ENCODE measurements around the gene SASH1.

DNA sequence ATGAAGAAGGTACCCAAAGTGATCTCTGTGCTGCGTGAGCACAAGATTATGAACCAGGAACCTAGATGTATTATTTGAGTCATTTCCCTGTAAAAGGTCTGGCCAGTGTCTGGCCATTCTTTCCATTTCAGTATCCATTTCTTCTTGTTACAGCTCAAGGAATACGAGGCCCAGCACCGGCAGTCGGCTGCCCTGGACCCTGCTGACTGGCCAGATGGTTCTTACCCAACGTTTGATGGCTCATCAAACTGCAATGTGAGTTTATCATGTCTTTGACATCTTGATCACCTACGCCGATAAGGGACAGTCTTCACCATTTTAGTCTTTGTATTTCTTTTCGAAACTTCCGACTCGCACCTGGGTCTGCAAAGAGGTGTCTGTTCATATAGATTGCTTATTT lies 144.8 kb downstream of the SASH1 start:
- TF ChIP-seq, protein P1, sequence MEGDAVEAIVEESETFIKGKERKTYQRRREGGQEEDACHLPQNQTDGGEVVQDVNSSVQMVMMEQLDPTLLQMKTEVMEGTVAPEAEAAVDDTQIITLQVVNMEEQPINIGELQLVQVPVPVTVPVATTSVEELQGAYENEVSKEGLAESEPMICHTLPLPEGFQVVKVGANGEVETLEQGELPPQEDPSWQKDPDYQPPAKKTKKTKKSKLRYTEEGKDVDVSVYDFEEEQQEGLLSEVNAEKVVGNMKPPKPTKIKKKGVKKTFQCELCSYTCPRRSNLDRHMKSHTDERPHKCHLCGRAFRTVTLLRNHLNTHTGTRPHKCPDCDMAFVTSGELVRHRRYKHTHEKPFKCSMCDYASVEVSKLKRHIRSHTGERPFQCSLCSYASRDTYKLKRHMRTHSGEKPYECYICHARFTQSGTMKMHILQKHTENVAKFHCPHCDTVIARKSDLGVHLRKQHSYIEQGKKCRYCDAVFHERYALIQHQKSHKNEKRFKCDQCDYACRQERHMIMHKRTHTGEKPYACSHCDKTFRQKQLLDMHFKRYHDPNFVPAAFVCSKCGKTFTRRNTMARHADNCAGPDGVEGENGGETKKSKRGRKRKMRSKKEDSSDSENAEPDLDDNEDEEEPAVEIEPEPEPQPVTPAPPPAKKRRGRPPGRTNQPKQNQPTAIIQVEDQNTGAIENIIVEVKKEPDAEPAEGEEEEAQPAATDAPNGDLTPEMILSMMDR (IDR thresholded peaks at IDR 0.05; ENCODE audit: low read depth, low read length, poor library complexity, severe bottlenecking) = no peak
- TF ChIP-seq EZH2phosphoT487 (IDR thresholded peaks at IDR 0.05; ENCODE audit: borderline replicate concordance, low read length) = no peak

All from DOHH2 (cell line).